ENCODE results near the gene OCSTAMP. TPM values are rescaled to one million over a fixed set of nuclear protein-coding genes. Genes with fewer than 3 reads are reported as not detected.

Gene OCSTAMP
- total RNA-seq, 3 donors from 2014 or later, result 0.32 TPM; not detected in 2

- no peaks in the 10 kb centered on the region for H3K9me3 ChIP-seq
- no peak overlapping the region for H3K27ac ChIP-seq
- H3K27me3 ChIP-seq, result no peaks in the 10 kb centered on the region
- no peak overlapping the region for H3K4me3 ChIP-seq
- intact Hi-C loops (cut with DNase I; ENCODE audit: low total_unique reads), result no loop called here
- H3K4me1 ChIP-seq, result no peaks in the 10 kb centered on the region
- DNase-seq (ENCODE audit: low spot score in 2 of 2), result no peak
- no peaks in the 10 kb centered on the region for H3K36me3 ChIP-seq
- no peak for TF ChIP-seq POLR2AphosphoS5 (IDR thresholded peaks at IDR 0.05)
- TF ChIP-seq CTCF (IDR thresholded peaks at IDR 0.05), result no peak
- TF ChIP-seq POLR2A (IDR thresholded peaks at IDR 0.05), result no peak
Measured at GRCh38 chr20:46578745-46579144, 28.3 kb upstream of the OCSTAMP start.

- H3K27me3 ChIP-seq, result no peaks in the 10 kb centered on the region
- no peaks in the 10 kb centered on the region for H3K9me3 ChIP-seq
- no peak overlapping the region for H3K27ac ChIP-seq
- H3K4me3 ChIP-seq, result no peak overlapping the region
- no peaks in the 10 kb centered on the region for H3K36me3 ChIP-seq
- DNase-seq (ENCODE audit: low spot score in 2 of 2), result no peak
- intact Hi-C loops (cut with DNase I; ENCODE audit: low total_unique reads), result no loop called here
- no peak for TF ChIP-seq POLR2A (IDR thresholded peaks at IDR 0.05)
- no peak for TF ChIP-seq POLR2AphosphoS5 (IDR thresholded peaks at IDR 0.05)
- no peak for TF ChIP-seq CTCF (IDR thresholded peaks at IDR 0.05)
- no peaks in the 10 kb centered on the region for H3K4me1 ChIP-seq
Measured at GRCh38 chr20:46576774-46577395, 26.4 kb upstream of the OCSTAMP start.

- intact Hi-C loops (cut with DNase I; ENCODE audit: low total_unique reads), result no loop called here
- TF ChIP-seq CTCF (IDR thresholded peaks at IDR 0.05) (no peak), POLR2A (IDR thresholded peaks at IDR 0.05) (no peak), POLR2AphosphoS5 (IDR thresholded peaks at IDR 0.05) (no peak)
- H3K27me3 ChIP-seq, result no peaks in the 10 kb centered on the region
- no peaks in the 10 kb centered on the region for H3K9me3 ChIP-seq
- DNase-seq (ENCODE audit: low spot score in 2 of 2), result no peak
- H3K4me1 ChIP-seq, result no peaks in the 10 kb centered on the region
- no peak overlapping the region for H3K4me3 ChIP-seq
- H3K27ac ChIP-seq, result no peak overlapping the region
- H3K36me3 ChIP-seq, result no peaks in the 10 kb centered on the region
Measured at GRCh38 chr20:46575937-46576461, 25.5 kb upstream of the OCSTAMP start.

GRCh38 chr20:46575394-46575793, 24.9 kb upstream of the OCSTAMP start:
- no peak overlapping the region for H3K27ac ChIP-seq
- no peaks in the 10 kb centered on the region for H3K27me3 ChIP-seq
- no peaks in the 10 kb centered on the region for H3K36me3 ChIP-seq
- H3K4me3 ChIP-seq, result no peak overlapping the region
- TF ChIP-seq CTCF (IDR thresholded peaks at IDR 0.05) (no peak), POLR2AphosphoS5 (IDR thresholded peaks at IDR 0.05) (no peak), POLR2A (IDR thresholded peaks at IDR 0.05) (no peak)
- no peaks in the 10 kb centered on the region for H3K4me1 ChIP-seq
- H3K9me3 ChIP-seq, result no peaks in the 10 kb centered on the region
- no peak for DNase-seq (ENCODE audit: low spot score in 2 of 2)
- intact Hi-C loops (cut with DNase I; ENCODE audit: low total_unique reads), result no loop called here

- TF ChIP-seq POLR2AphosphoS5 (IDR thresholded peaks at IDR 0.05) (no peak), CTCF (IDR thresholded peaks at IDR 0.05) (no peak), POLR2A (IDR thresholded peaks at IDR 0.05) (no peak)
- Histone ChIP-seq H3K27ac (no peak overlapping the region), H3K4me3 (no peak overlapping the region), H3K4me1 (no peaks in the 10 kb centered on the region), H3K36me3 (no peaks in the 10 kb centered on the region), H3K9me3 (no peaks in the 10 kb centered on the region), H3K27me3 (no peaks in the 10 kb centered on the region)
- intact Hi-C loops (cut with DNase I; ENCODE audit: low total_unique reads), result no loop called here
- DNase-seq (ENCODE audit: low spot score in 2 of 2), result no peak
Measured at GRCh38 chr20:46573788-46574584, 23.5 kb upstream of the OCSTAMP start.
